Naive B cell (primary cell): ENCODE data around the gene RNF126. TPM values are rescaled to one million over a fixed set of nuclear protein-coding genes. Genes with fewer than 3 reads are reported as not detected.
"Not testable (repeated sequence)": the region's sequence is repeated elsewhere in the genome, so short reads cannot be mapped to it uniquely, and the experiment has no call there.

Experiments
- ATAC-seq, 2 donors: fragments of 150-1000 bp; cut with Tn5 transposase; 2 replicates each; pipeline ENCODE4 v1.10.0; 2021; ENCODE audit warnings: low read depth in 2 of 2, mild to moderate bottlenecking in 2 of 2, moderate library complexity in 2 of 2
- DNase-seq: peaks from one replicate; pipeline ENCODE4 v3.0.0; 2022
- H3K27ac Mint-ChIP-seq, 6 donors: one replicate each; pipeline ENCODE4 v1.8.0; 2020 to 2022; ENCODE audit warnings: mild to moderate bottlenecking in 6 of 6, mixed read lengths in 6 of 6, moderate library complexity in 5 of 6, inconsistent platforms in 2 of 6
- H3K27me3 Mint-ChIP-seq, 3 donors: one replicate each; pipeline ENCODE4 v1.8.0; 2021 to 2022; ENCODE audit warnings: mixed read lengths in 3 of 3, mild to moderate bottlenecking in 1 of 3
- H3K36me3 Mint-ChIP-seq, 2 donors: one replicate each; pipeline ENCODE4 v1.8.0; 2020 to 2022; ENCODE audit warnings: mixed read lengths in 2 of 2, inconsistent platforms in 1 of 2, mild to moderate bottlenecking in 1 of 2
- H3K4me1 Mint-ChIP-seq, 3 donors: one replicate each; pipeline ENCODE4 v1.8.0; 2020 to 2022; ENCODE audit warnings: mixed read lengths in 3 of 3, inconsistent platforms in 1 of 3, mild to moderate bottlenecking in 1 of 3, moderate library complexity in 1 of 3
- H3K4me3 Mint-ChIP-seq, 8 donors: one replicate each; pipeline ENCODE4 v1.8.0; 2020 to 2022; ENCODE audit warnings: mild to moderate bottlenecking in 8 of 8, mixed read lengths in 8 of 8, moderate library complexity in 8 of 8, inconsistent platforms in 2 of 8
- H3K9me3 Mint-ChIP-seq, 7 donors: one replicate each; pipeline ENCODE4 v1.8.0; 2020 to 2022; ENCODE audit warnings: mixed read lengths in 7 of 7, mild to moderate bottlenecking in 5 of 7, inconsistent platforms in 2 of 7, moderate library complexity in 1 of 7
- polyA plus RNA-seq, 6 donors: library from polyadenylated mRNA; unstranded; fragments of 300-500 nt; fragmentation: Illumina TruSeq; gene quantifications; one replicate each; pipeline ENCODE4 v1.2.3, GENCODE V29; 2021; ENCODE audit warnings: low read depth in 6 of 6

RNF126 gene
- 10 to 100 TPM; 51.0 to 72.4 (median 59.1) TPM for polyA plus RNA-seq

DNA sequence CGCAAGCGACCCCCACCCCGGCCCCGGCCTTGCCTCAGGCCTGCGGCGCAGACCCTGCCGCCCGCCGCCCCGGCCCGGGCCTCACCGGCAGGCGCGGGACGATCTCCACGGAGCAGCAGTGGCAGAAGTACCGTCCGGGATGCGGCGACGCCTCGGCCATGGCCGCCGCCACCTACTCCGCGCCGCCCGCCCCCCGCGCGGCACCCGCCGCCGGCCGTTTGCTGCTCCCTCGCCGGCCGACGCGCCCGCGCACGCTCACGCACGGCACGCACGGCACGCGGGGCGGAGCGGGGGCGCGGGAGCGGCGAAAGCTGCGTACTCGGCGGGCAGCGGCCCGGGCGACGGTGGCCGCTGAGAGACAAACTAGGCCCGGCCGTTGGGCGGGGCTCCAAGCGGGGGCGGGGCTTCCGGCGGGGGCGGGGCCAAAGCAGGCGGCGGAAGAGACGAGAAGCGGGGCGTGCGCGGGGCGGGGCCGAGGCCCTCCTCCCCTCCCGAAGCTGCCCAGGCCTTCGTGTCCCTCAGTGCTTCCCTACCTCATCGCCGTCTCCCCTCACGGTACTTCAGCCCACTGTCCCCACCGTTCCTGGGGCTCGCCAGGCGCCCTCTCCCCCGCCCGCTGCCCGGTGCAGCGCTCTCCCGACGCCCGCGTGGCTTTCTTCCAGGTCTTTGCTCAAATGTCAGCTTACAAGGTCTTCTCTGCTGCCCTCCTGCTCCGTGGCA is at the start of gene RNF126:
Gene RNF126 (minus strand): TSS at position 253 of the 720 bp plus-strand sequence. CDS start 93 bp downstream, at position 160.
- H3K27ac Mint-ChIP-seq, result peak within 1 kb of the TSS; percentile 89 to 99 (median 98)
- H3K4me3 Mint-ChIP-seq, result peak within 1 kb of the TSS; percentile 93 to 100 (median 98)
- peaks cover 0 to 10% (median 0%) of the 10 kb centered on the region in 3 donors for H3K27me3 Mint-ChIP-seq
- H3K36me3 Mint-ChIP-seq, result no peaks in the 10 kb centered on the region
- peaks cover 23 to 52% (median 42%) of the 10 kb centered on the region in 3 donors for H3K4me1 Mint-ChIP-seq
- H3K9me3 Mint-ChIP-seq, result no peaks in the 10 kb centered on the region
- DNase-seq (peak; percentile 88), ATAC-seq (peak; percentile 44 to 62)

DNA sequence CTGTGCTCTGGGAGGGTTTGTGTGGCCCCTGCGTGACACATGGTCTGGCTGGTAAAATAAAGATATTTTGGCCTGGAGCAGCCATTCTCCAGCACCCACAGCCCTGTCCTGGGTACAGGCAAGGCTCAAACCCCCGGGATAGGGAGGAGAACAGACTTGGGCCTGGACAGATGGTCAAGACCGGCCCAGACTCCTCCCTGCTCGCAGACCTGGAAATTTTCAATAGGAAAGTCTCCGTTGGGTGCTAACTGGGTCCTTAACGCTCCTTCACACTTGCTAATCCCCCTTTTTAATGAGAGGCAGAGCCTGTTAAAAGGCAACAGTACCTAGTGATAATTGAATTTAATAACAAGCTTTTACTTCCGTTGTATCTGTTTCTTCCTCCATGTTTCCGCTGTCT is 48.2 kb upstream of the RNF126 start:
- H3K4me3 Mint-ChIP-seq, result peak overlapping the region in 1 of 8 donors; percentile 1

DNA sequence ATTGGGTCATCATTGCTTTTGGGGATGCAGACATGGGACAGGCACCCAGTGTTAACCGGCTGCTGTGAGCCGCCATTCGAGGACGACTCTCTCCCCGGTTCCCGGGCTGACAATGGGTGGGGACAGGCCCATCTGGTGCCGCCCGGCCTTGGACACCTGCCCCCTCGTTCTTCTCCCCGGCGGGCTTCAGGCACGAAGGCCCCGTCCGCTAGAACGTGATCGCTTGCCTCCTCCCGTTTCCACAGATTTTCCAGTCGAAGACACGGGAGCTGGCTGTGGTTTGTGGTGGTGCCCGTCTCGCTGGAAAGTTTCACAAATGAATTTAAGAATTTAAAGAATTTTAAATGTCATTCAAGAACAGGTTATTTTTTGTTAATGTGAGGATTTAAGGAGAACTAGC is 47.8 kb upstream of the RNF126 start:
- H3K4me3 Mint-ChIP-seq, result peak overlapping the region in 1 of 8 donors; percentile 20
- ATAC-seq (no peak), DNase-seq (no peak)
- peaks cover 3 to 12% (median 6%) of the 10 kb centered on the region in 7 donors for H3K9me3 Mint-ChIP-seq
- no peaks in the 10 kb centered on the region for H3K4me1 Mint-ChIP-seq
- no peak overlapping the region for H3K27ac Mint-ChIP-seq
- H3K27me3 Mint-ChIP-seq, result peaks cover 13 to 41% (median 21%) of the 10 kb centered on the region in 3 donors
- peaks cover 5 to 7% of the 10 kb centered on the region in 2 donors for H3K36me3 Mint-ChIP-seq

More for the DNA sequence above, 48.2 kb upstream of the RNF126 start:
- no peak for DNase-seq
- H3K27ac Mint-ChIP-seq, result no peak overlapping the region
- no peaks in the 10 kb centered on the region for H3K4me1 Mint-ChIP-seq
- H3K9me3 Mint-ChIP-seq, result peaks cover 3 to 14% (median 7%) of the 10 kb centered on the region in 7 donors
- H3K27me3 Mint-ChIP-seq, result peaks cover 15 to 44% (median 25%) of the 10 kb centered on the region in 3 donors
- no peak for ATAC-seq
- H3K36me3 Mint-ChIP-seq, result peaks cover 7 to 11% of the 10 kb centered on the region in 2 donors

DNA sequence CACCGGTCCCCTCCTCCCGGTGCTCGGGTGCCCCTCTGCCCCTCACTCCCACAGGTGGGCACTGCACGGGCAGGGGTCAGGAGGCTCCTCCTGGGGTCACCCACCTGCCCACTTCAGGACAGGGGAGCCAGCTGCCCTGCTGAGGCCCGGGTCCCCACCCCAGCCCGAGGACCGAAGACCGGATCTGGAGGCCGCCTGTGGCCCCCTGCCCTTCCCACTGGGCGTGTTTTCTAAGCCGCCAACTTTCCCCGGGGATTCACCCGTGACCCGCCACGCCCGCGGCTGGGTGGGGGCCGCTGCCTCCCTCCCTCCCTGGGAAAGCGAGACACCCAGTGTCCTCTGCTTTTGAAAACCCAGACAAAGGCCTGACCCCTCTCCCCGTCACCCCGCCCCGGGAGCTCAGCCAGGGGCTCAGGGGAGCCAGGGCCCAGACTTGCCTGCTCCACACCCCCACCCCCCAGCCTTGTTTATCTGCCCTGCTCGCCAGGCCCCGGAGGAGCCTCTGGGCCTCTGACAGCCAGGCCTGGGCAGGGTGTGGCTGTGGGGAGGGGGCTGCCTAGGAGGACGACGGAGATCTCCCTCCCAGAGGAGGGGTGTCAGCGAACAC is 47.1 kb upstream of the RNF126 start:
- DNase-seq, result no peak
- no peak overlapping the region for H3K27ac Mint-ChIP-seq
- H3K9me3 Mint-ChIP-seq, result peaks cover 0 to 5% (median 3%) of the 10 kb centered on the region in 7 donors
- peak overlapping the region in 1 of 8 donors; percentile 20 for H3K4me3 Mint-ChIP-seq
- H3K4me1 Mint-ChIP-seq, result no peaks in the 10 kb centered on the region
- no peak for ATAC-seq
- H3K27me3 Mint-ChIP-seq, result peaks cover 11 to 40% (median 14%) of the 10 kb centered on the region in 3 donors
- H3K36me3 Mint-ChIP-seq, result peaks cover 0 to under 1% of the 10 kb centered on the region in 2 donors

- H3K4me1 Mint-ChIP-seq, result peaks cover 0 to 3% (median 0%) of the 10 kb centered on the region in 3 donors
- H3K4me3 Mint-ChIP-seq, result no peak overlapping the region
- no peak overlapping the region for H3K27ac Mint-ChIP-seq
- H3K9me3 Mint-ChIP-seq, result peaks cover 0 to 5% (median 3%) of the 10 kb centered on the region in 7 donors
- ATAC-seq, result no peak
- no peaks in the 10 kb centered on the region for H3K36me3 Mint-ChIP-seq
- no peak for DNase-seq
- peaks cover 11 to 40% (median 13%) of the 10 kb centered on the region in 3 donors for H3K27me3 Mint-ChIP-seq
Observed at GRCh38 chr19:709196-709964, 46.4 kb upstream of the RNF126 start.

- Mint-ChIP-seq H3K4me1 (peaks cover 3 to 9% (median 4%) of the 10 kb centered on the region in 3 donors), H3K27ac (no peak within 1 kb of the TSS), H3K27me3 (peaks cover 11 to 44% (median 17%) of the 10 kb centered on the region in 3 donors), H3K9me3 (peaks cover 0 to 5% (median 3%) of the 10 kb centered on the region in 7 donors), H3K36me3 (peaks cover 0 to 3% of the 10 kb centered on the region in 2 donors), H3K4me3 (peak within 1 kb of the TSS in 7 of 8 donors; percentile 19 to 56 (median 43))
- DNase-seq (no peak), ATAC-seq (no peak)
Observed at GRCh38 chr19:708154-709143, 45.4 kb upstream of the RNF126 start, which contains the start of gene PALM. Gene PALM, plus strand, starts transcription at chr19:708935. Its CDS starts 212 bp downstream, at chr19:709147.

DNA sequence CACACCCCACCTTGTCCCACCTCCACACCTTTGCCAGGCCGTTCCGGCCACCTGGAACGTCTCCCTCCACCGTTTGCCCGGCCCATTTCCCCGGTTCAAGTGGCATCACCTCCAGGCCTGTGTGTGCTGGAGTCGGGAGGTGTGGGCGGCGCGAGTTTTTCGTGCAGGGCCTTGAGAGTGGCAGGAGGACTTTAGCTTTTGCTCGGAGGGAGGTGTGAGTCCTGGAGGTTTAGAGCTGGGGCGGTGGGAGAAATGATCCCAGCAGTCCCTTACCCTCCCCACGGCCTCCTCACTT is 41.4 kb upstream of the RNF126 start:
- Mint-ChIP-seq H3K4me3 (peak overlapping the region in 2 of 8 donors; percentile 12 to 69), H3K27me3 (peaks cover 15 to 45% (median 30%) of the 10 kb centered on the region in 3 donors), H3K4me1 (peaks cover 9 to 17% (median 11%) of the 10 kb centered on the region in 3 donors), H3K36me3 (peaks cover 0 to 10% of the 10 kb centered on the region in 2 donors), H3K9me3 (peaks cover 0 to 9% (median 3%) of the 10 kb centered on the region in 7 donors), H3K27ac (no peak overlapping the region)
- DNase-seq (no peak), ATAC-seq (no peak)

DNA sequence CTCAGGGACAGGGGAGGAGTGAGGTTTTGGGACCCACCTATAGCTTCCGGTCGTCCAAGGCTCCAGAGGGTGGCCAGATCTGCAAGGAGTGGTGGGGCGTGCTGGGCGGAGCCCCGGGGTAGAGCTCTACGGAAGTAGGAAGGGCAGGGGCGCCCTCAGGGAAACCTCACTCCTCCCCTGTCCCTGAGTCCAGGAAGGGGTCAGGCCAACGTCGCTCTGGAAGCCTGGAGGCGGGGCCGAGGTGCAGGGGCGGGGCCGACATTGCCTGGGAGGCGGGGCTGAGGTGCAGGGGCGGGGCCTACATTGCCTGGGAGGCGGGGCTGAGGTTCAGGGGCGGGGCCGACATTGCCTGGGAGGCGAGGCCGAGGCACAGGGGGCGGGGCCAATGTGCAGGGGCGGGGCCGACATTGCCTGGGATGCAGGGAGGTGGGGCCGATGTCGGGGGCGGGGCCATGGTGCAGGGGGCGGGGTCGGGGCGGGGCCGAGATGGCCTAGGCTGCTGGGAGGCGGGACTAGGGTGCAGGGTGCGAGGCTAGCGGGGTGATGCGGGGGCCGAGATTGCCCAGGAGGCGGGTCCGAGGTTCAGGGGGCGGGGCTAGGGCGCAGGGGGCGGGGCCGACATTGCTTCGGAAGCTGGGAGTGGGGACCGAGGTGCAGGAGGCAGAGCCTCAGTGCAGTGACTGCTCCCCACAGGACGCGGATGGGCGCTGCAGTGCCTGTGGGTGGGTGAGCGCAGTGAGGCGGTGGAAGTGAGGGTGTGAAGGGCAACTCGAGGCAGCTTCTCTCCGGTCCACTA is 40.8 kb upstream of the RNF126 start:
- ATAC-seq (peak; percentile 63 to 65), DNase-seq (peak; percentile 20)
- H3K27ac Mint-ChIP-seq, result no peak overlapping the region
- peak overlapping the region in 5 of 8 donors; percentile 36 to 79 (median 54) for H3K4me3 Mint-ChIP-seq
- peaks cover 0 to 9% (median 3%) of the 10 kb centered on the region in 7 donors for H3K9me3 Mint-ChIP-seq
- H3K36me3 Mint-ChIP-seq, result peaks cover 0 to 10% of the 10 kb centered on the region in 2 donors
- peaks cover 9 to 17% (median 11%) of the 10 kb centered on the region in 3 donors for H3K4me1 Mint-ChIP-seq
- H3K27me3 Mint-ChIP-seq, result peaks cover 15 to 46% (median 30%) of the 10 kb centered on the region in 3 donors

DNA sequence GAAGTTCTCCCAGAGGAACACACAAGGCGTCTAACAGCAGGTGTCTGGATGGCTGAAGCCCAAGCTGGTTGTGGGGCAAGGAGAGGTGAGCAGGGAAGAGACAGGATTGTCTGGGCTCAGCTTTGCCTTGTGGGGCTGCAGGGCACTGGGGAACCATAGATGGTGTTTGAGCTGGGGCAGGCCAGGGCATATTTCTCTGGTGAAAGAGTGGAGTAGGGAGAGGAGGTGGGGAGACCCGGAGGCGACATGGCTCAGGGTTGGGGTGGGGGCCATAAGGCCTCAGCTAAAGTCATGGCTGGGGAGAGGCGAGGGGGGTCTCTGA is 40.3 kb upstream of the RNF126 start:
- DNase-seq, result no peak
- peaks cover 15 to 52% (median 33%) of the 10 kb centered on the region in 3 donors for H3K27me3 Mint-ChIP-seq
- no peak for ATAC-seq
- H3K4me3 Mint-ChIP-seq, result peak overlapping the region in 5 of 8 donors; percentile 36 to 79 (median 54)
- no peak overlapping the region for H3K27ac Mint-ChIP-seq
- peaks cover 0 to 10% of the 10 kb centered on the region in 2 donors for H3K36me3 Mint-ChIP-seq
- H3K4me1 Mint-ChIP-seq, result peaks cover 9 to 17% (median 11%) of the 10 kb centered on the region in 3 donors
- H3K9me3 Mint-ChIP-seq, result peaks cover 0 to 9% (median 3%) of the 10 kb centered on the region in 7 donors

- ATAC-seq, H3K9me3 Mint-ChIP-seq, DNase-seq: not testable (repeated sequence)
- Mint-ChIP-seq H3K36me3 (peaks cover 0 to 10% of the 10 kb centered on the region in 2 donors), H3K27ac (peak overlapping the region in 1 of 6 donors; percentile 47), H3K4me3 (peak overlapping the region in 6 of 8 donors; percentile 13 to 79 (median 44)), H3K27me3 (peaks cover 13 to 52% (median 33%) of the 10 kb centered on the region in 3 donors), H3K4me1 (peaks cover 9 to 17% (median 11%) of the 10 kb centered on the region in 3 donors)
Observed at GRCh38 chr19:702847-703246, 39.8 kb upstream of the RNF126 start.

- not testable (repeated sequence) for H3K9me3 Mint-ChIP-seq, H3K4me3 Mint-ChIP-seq, H3K27ac Mint-ChIP-seq, ATAC-seq, DNase-seq
- Mint-ChIP-seq H3K4me1 (peaks cover 9 to 24% (median 11%) of the 10 kb centered on the region in 3 donors), H3K36me3 (peaks cover 0 to 10% of the 10 kb centered on the region in 2 donors), H3K27me3 (peaks cover 10 to 43% (median 25%) of the 10 kb centered on the region in 3 donors)
Observed at GRCh38 chr19:699885-700284, 36.9 kb upstream of the RNF126 start.
